HCT116 (cell line): ENCODE results near the gene TRAF2.

ENCODE experiments used
- CTCF ChIP-seq, 3 experiments: fragments of 200-600 bp in 1 of 3; sonication (generic) in 1 of 3; IDR thresholded peaks in 2 of 3; conservative IDR thresholded peaks in 1 of 3; 2 replicates each; pipeline ENCODE4 v1.5.1; 2012 to 2017; ENCODE audit warnings: low read depth in 2 of 3, low read length in 2 of 3, antibody characterized with exemption in 1 of 3, borderline replicate concordance in 1 of 3, control low read depth in 1 of 3, mild to moderate bottlenecking in 1 of 3, mixed read lengths in 1 of 3, mixed run types in 1 of 3, moderate library complexity in 1 of 3; ENCODE audit not compliant: insufficient read depth in 1 of 3
- EGR1 ChIP-seq: IDR thresholded peaks from 2 replicates; pipeline ENCODE4 v1.6.1; 2012; ENCODE audit warnings: low read depth
- POLR2A ChIP-seq: IDR thresholded peaks from 2 replicates; pipeline ENCODE4 v1.7.0; 2011; ENCODE audit warnings: borderline replicate concordance; ENCODE audit not compliant: insufficient read depth, insufficient read length; ENCODE audit errors: extremely low read depth
- POLR2AphosphoS5 ChIP-seq: IDR thresholded peaks from 2 replicates; pipeline ENCODE4 v1.6.1; 2011; ENCODE audit warnings: mild to moderate bottlenecking, low read depth, low read length, moderate library complexity
- RAD21 ChIP-seq: IDR thresholded peaks from 2 replicates; pipeline ENCODE4 v1.6.1; 2012; ENCODE audit warnings: low read depth, mild to moderate bottlenecking
- ZNF274 ChIP-seq: fragments of 200-500 bp; sonication (Bioruptor generic); IDR thresholded peaks from 2 replicates; pipeline ENCODE4 v1.6.1; 2014; ENCODE audit warnings: mild to moderate bottlenecking, low read depth, low read length, inconsistent platforms

- TF ChIP-seq CTCF (IDR thresholded peaks at IDR 0.05 in 2 of 3, conservative IDR thresholded peaks at IDR 0.05 in 1 of 3; ENCODE audit: borderline replicate concordance in 1 of 3, insufficient read depth in 1 of 3, low read depth in 2 of 3, low read length in 2 of 3) (no peak), ZNF274 (no peak), RAD21 (no peak), POLR2A (no peak), POLR2AphosphoS5 (no peak), EGR1 (no peak)
Observed at GRCh38 chr9:136944212-136944518, 57.8 kb downstream of the TRAF2 start.
